ENCODE data around the gene GRAP2. TPM values are rescaled to one million over a fixed set of nuclear protein-coding genes. Genes with fewer than 3 reads are reported as not detected.

The GRAP2 gene
- total RNA-seq, 4 donors from 2014 or later: 3.8 to 10.5 (median 4.3) TPM

DNA sequence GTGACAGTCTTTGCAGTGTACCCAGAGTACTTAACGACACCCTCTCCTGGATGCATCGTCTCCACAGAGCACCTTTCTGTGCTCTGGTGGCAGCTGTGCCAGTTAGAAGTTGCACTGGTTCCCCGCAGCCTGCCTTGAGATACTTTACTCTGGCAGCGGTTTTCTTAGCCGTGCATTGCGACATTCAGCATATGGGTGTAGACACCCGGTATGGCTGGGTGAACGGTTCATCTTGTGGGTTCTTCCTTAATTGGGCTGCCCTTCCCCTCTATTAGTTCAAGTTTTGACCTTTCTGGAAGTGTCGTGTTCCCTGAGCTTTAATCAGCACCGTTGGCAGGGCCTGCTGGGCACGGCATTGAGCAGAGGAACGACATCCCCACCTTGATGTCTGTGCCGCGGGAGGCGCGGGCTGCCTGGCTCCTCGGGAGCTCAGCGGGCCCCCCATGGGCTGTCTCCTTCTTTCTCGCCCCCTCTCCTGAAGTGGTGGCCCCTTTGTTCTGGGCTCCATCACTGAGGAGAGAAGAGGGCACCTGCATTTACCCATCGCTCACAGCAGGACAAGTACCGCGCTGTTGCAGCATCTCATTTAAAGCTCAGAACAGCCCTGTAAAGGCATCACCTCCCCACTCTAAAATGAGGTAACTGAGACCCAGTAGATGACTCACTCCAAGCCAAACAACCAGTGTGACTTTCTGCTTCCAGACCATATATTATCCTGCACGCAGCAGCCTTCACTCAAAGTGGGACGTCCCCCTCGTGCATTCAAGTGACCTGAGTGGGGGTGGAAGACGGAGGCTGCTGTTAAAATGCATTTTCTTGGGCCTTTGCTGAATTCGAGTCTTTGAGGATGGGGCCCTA, 107.2 kb downstream of the GRAP2 start:
- DNase-seq (ENCODE audit: low spot score in 2 of 2): no peak
- Histone ChIP-seq H3K4me1 (peaks cover 0 to 32% (median 3%) of the 10 kb centered on the region in 4 donors), H3K27ac (peak overlapping the region in 1 of 4 donors; percentile 74), H3K36me3 (no peaks in the 10 kb centered on the region), H3K9me3 (no peaks in the 10 kb centered on the region), H3K27me3 (peaks cover 0 to 15% of the 10 kb centered on the region in 2 donors), H3K4me3 (no peak overlapping the region)
- WGBS, 2 donors: 76 to 82% methylated on average over 27 of the region's 27 CpGs
- no peak for TF ChIP-seq EP300 (IDR thresholded peaks at IDR 0.05)
- TF ChIP-seq POLR2A (IDR thresholded peaks at IDR 0.05): no peak
- no peak for TF ChIP-seq CTCF (IDR thresholded peaks at IDR 0.05)

GRCh38 chr22:40008726-40009291, 107.9 kb downstream of the GRAP2 start:
- H3K27ac ChIP-seq: peak overlapping the region in 3 of 4 donors; percentile 56 to 74 (median 66)
- H3K4me3 ChIP-seq: no peak overlapping the region
- peaks cover 0 to 15% of the 10 kb centered on the region in 2 donors for H3K27me3 ChIP-seq
- no peaks in the 10 kb centered on the region for H3K9me3 ChIP-seq
- WGBS, 2 donors: 51 to 57% methylated on average over 10 of the region's 10 CpGs
- TF ChIP-seq POLR2A (IDR thresholded peaks at IDR 0.05): no peak
- no peak for TF ChIP-seq CTCF (IDR thresholded peaks at IDR 0.05)
- TF ChIP-seq EP300 (IDR thresholded peaks at IDR 0.05): no peak
- peaks cover 0 to 28% (median 3%) of the 10 kb centered on the region in 4 donors for H3K4me1 ChIP-seq
- no peaks in the 10 kb centered on the region for H3K36me3 ChIP-seq
- DNase-seq (ENCODE audit: low spot score in 2 of 2): no peak

DNA sequence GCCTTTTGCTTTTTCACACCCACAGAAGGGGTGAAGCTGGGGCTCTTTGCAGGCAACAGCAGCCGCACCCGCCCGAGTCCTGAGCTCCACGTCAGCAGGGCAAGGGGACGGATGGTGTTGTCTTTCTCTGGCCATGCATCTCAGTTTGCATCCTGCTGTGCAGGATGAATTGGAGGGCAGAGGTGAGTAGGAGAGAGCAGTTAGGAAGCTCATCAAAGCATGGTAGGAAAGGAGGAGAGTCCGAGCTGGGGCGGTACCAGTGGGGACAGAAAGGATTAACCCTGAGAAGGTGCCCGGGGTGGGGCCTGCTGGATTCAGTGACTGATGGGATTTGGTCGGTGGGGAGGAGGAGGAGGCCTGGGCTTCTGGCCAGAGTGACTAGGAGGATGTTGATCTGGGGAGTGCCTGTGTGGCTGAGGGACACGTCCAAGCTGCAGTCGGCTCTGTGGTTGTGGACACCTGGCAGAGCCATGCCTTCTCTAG, 108.4 kb downstream of the GRAP2 start:
- peaks cover 0 to 28% (median 3%) of the 10 kb centered on the region in 4 donors for H3K4me1 ChIP-seq
- H3K9me3 ChIP-seq: no peaks in the 10 kb centered on the region
- DNase-seq (ENCODE audit: low spot score in 2 of 2): no peak
- H3K4me3 ChIP-seq: no peak overlapping the region
- H3K27ac ChIP-seq: peak overlapping the region; percentile 52 to 74 (median 61)
- 13 to 19% methylated on average over 9 to 11 of the region's 11 CpGs for WGBS, 2 donors
- peaks cover 0 to 15% of the 10 kb centered on the region in 2 donors for H3K27me3 ChIP-seq
- H3K36me3 ChIP-seq: no peaks in the 10 kb centered on the region
- no peak for TF ChIP-seq EP300 (IDR thresholded peaks at IDR 0.05)
- no peak for TF ChIP-seq POLR2A (IDR thresholded peaks at IDR 0.05)
- TF ChIP-seq CTCF (IDR thresholded peaks at IDR 0.05): no peak

DNA sequence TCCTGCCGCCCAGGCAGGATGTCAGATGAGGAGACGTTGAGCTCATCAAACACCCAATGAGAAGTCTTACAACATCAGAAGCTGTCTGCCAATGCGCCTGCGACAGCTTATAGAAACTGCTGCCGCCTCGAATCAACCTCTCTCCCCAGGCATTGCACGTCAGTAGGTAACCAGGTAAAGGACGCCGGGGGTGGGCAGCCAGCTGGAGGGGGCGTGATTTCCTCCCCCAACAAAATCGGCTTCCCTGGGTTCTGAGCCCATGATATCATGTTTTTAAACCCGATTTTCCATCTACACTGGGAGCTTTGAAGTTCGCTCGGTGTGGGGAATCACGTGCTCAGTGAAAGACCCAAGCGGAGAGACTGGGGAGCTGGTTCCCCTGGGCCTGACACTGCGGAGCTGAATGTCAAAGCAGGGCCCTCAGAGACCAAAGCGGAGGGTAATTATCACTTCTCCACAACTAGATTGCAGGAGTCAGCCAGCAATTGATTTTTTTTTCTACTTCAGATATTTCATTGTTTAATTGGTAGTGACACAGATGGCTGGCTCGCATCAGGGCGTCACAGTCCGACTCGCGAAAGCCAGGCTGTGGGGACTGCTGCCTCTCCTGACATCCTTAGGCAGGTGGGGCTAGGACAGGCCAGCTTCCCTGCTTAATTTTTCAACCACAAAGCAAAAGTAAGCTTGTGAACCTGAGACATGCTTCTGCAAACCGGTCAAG, 109.2 kb downstream of the GRAP2 start:
- H3K9me3 ChIP-seq: no peaks in the 10 kb centered on the region
- TF ChIP-seq POLR2A (IDR thresholded peaks at IDR 0.05) (no peak), EP300 (IDR thresholded peaks at IDR 0.05) (no peak), CTCF (IDR thresholded peaks at IDR 0.05) (no peak)
- peaks cover 0 to 28% (median 3%) of the 10 kb centered on the region in 4 donors for H3K4me1 ChIP-seq
- no peak overlapping the region for H3K4me3 ChIP-seq
- DNase-seq (ENCODE audit: low spot score in 2 of 2): no peak
- 59 to 61% methylated on average over 24 of the region's 24 CpGs for WGBS, 2 donors
- peaks cover 0 to 15% of the 10 kb centered on the region in 2 donors for H3K27me3 ChIP-seq
- H3K36me3 ChIP-seq: no peaks in the 10 kb centered on the region
- H3K27ac ChIP-seq: peak overlapping the region in 2 of 4 donors; percentile 52 to 74
